SKM-1 (cell line): ENCODE results near the gene C10orf105.

Experiments used
- DNase-seq: peaks from one replicate; lab custom pipeline; 2025; ENCODE audit not compliant: unreplicated experiment; lab: John Stamatoyannopoulos, UW

The C10orf105 gene

GRCh38 chr10:71737834-71738197, 18.2 kb upstream of the C10orf105 start:
- no peak for DNase-seq

GRCh38 chr10:71737001-71737833, 17.6 kb upstream of the C10orf105 start:
- DNase-seq, result no peak

GRCh38 chr10:71736570-71736952, 17.0 kb upstream of the C10orf105 start:
- DNase-seq, result no peak

- no peak for DNase-seq
These were observed 16.4 kb upstream of the C10orf105 start for GRCh38 chr10:71735709-71736569.

- no peak for DNase-seq
These were observed 15.2 kb upstream of the C10orf105 start for GRCh38 chr10:71734797-71735196.

GRCh38 chr10:71731791-71732190, 12.2 kb upstream of the C10orf105 start:
- DNase-seq, result no peak

- DNase-seq, result peak; percentile 62
These were observed 9.6 kb upstream of the C10orf105 start for GRCh38 chr10:71729161-71729636.

- peak; percentile 94 for DNase-seq
These were observed 8.5 kb upstream of the C10orf105 start for GRCh38 chr10:71727738-71728737.

GRCh38 chr10:71727105-71727737, 7.6 kb upstream of the C10orf105 start:
- no peak for DNase-seq

- DNase-seq, result no peak
These were observed 7.1 kb upstream of the C10orf105 start for GRCh38 chr10:71726580-71727104.

- peak; percentile 15 for DNase-seq
These were observed 6.5 kb upstream of the C10orf105 start for GRCh38 chr10:71725998-71726579.

GRCh38 chr10:71725249-71725648, 5.7 kb upstream of the C10orf105 start:
- no peak for DNase-seq

GRCh38 chr10:71724539-71724938, 5.0 kb upstream of the C10orf105 start:
- DNase-seq, result no peak

GRCh38 chr10:71723311-71723710, 3.7 kb upstream of the C10orf105 start:
- DNase-seq, result no peak

- DNase-seq, result no peak
These were observed 3.3 kb upstream of the C10orf105 start for GRCh38 chr10:71722849-71723248.

GRCh38 chr10:71721313-71721712, 1.7 kb upstream of the C10orf105 start:
- DNase-seq, result no peak

- DNase-seq, result no peak
These were observed 710 bp upstream of the C10orf105 start for GRCh38 chr10:71720288-71720687.

- no peak for DNase-seq
These were observed 536 bp downstream of the C10orf105 start for GRCh38 chr10:71719042-71719441.

GRCh38 chr10:71718165-71718698, 1.3 kb downstream of the C10orf105 start:
- no peak for DNase-seq
